C4-2B (cell line): ENCODE results near the gene AP4E1.

Source experiments
- CTCF ChIP-seq: fragments of 450-650 bp; conservative IDR thresholded peaks from 2 replicates; pipeline ENCODE4 v1.5.1; 2017; ENCODE audit warnings: mild to moderate bottlenecking
- ZFX ChIP-seq: fragments of 450-650 bp; IDR thresholded peaks from 2 replicates; pipeline ENCODE4 v1.6.1; 2017

DNA sequence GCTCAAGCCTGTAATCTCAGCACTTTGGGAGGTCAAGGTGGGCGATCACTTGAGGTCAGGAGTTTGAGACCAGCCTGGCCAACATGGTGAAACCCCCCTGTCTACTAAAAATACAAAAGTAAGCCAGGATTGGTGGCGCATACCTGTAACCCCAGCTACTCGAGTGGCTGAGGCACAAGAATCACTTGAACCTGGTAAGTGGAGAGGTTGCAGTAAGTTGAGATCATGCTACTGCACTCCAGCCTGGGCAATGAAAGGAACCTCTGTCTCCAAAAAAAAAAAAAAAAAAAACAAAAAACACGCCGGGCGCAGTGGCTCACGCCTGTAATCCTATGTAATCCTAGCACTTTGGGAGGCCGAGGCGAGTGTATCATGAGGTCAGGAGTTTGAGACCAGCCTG, 18.9 kb upstream of the AP4E1 start:
- no peak for TF ChIP-seq CTCF
- TF ChIP-seq ZFX = no peak
